Skin epidermis (tissue), 12 donors: ENCODE results near the gene QPCTL.
"Not testable (repeated sequence)": the region's sequence is repeated elsewhere in the genome, so short reads cannot be mapped to it uniquely, and the experiment has no call there.

Experiments used
- H3K27ac ChIP-seq, 21 experiments: fragments of 200-600 bp; sonication (generic) in 11 of 21; one replicate each; pipeline ENCODE4 v1.5.0; 2020; ENCODE audit warnings: mild to moderate bottlenecking in 3 of 21, inconsistent platforms in 2 of 21, moderate library complexity in 2 of 21
- H3K4me3 ChIP-seq, 7 experiments: fragments of 200-600 bp; sonication (generic) in 2 of 7; one replicate each; pipeline ENCODE4 v1.5.0; 2020; ENCODE audit warnings: inconsistent platforms in 2 of 7, mild to moderate bottlenecking in 2 of 7, moderate library complexity in 1 of 7

Gene QPCTL

DNA sequence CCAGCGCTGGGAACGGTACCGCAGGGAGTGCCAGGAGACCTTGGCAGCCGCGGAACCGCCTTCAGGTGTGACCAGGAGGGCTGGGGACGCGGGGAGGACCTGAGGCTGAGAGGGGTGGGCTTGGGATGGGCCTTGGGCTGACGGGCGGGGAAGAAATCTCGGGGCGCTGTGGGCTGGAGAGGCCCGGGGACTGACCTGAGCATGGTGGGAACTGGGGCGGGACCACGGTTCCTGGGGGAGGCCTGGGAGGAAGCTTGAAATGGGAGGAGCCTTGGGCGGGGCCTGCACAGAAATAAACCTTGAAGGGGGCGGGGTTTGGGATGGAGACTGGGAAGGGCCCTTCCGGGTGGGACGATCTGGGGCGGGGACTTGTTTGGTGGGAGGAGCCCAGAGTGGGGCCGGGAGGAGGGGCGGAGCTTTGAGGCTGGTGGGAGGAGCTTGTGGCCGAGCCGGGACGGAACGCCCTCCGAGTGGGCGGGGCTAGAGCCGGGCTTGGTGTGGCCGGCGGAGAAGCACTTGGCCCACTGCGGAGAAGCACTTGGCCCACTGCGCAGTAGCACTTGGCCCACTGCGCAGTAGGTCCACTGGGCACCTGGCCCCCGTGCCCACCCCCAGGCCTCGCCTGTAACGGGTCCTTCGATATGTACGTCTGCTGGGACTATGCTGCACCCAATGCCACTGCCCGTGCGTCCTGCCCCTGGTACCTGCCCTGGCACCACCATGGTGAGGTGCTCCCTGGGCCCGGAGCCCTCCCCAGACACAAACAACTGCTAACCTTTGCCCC is 21.6 kb upstream of the QPCTL start:
- H3K27ac ChIP-seq = peak overlapping the region in 1 of 21 experiments; percentile 63
- H3K4me3 ChIP-seq = peak overlapping the region in 1 of 7 experiments; percentile 12

DNA sequence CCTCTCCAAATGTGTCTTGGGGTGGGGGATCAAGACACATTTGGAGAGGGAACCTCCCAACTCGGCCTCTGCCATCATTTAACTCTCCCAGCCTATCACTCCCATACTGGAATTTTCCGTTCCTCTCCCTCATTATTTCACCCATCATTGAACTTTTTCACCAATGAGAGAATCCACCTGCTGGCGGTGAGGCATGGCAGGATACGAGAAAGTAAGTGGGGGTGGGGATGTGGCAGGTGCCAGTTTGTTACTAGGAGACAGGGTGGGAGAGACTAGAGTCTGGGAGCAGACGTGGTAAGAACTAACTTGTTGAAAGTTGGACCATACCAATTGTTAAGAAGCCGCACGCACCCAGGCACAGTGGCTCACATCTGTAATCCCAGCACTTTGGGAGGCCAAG is 17.5 kb upstream of the QPCTL start:
- Histone ChIP-seq H3K27ac (no peak overlapping the region), H3K4me3 (no peak overlapping the region)

DNA sequence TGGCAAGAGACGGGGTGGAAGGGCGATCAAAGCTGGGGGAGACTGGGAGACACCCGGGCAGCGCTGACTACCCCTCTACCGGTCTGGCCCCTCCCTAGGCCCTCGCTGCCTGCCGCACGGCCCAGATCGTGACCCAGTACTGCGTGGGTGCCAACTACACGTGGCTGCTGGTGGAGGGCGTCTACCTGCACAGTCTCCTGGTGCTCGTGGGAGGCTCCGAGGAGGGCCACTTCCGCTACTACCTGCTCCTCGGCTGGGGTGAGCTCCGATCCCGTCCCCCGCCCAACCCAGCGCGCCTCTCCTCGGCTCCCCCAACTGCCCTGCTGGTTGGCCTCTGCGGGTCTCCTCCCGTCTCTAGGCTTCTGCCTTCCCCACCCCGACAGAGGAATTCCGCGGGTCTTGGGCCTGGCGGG is 15.6 kb upstream of the QPCTL start:
- peak overlapping the region in 8 of 21 experiments; percentile 7 to 58 (median 48) for H3K27ac ChIP-seq
- H3K4me3 ChIP-seq = peak overlapping the region; percentile 17 to 44 (median 30)

DNA sequence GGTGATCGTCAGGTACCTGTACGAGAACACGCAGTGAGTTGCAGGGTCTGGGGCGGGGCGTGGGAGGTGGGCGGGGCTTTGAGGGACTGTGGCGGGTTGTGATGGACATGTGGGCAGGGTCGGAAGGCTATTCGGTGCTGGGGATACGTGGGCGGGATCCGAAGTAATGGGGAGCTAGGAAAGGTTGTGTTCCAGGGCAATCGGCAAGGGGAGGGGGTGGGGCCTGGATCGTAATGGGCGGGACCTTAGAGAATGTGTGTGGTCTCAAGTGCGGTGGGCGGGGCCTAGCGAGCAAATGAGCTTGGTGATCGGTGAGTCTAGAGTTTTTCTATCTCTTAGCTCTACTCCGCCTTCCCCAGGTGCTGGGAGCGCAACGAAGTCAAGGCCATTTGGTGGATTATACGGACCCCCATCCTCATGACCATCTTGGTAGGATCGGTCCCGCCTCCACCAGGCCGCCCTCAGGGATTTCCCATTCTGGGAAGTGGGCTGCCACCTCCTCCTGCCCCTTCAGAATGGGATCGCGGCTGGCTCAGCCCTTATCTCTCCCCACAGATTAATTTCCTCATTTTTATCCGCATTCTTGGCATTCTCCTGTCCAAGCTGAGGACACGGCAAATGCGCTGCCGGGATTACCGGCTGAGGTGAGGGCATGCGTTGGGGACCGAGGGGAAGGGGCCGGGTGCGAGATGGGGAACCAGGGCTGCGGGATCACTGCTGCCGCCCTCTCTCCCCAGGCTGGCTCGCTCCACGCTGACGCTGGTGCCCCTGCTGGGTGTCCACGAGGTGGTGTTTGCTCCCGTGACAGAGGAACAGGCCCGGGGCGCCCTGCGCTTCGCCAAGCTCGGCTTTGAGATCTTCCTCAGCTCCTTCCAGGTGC is 14.9 kb upstream of the QPCTL start:
- Histone ChIP-seq H3K4me3 (peak overlapping the region; percentile 17 to 44 (median 30)), H3K27ac (peak overlapping the region in 6 of 21 experiments; percentile 14 to 58 (median 48))

DNA sequence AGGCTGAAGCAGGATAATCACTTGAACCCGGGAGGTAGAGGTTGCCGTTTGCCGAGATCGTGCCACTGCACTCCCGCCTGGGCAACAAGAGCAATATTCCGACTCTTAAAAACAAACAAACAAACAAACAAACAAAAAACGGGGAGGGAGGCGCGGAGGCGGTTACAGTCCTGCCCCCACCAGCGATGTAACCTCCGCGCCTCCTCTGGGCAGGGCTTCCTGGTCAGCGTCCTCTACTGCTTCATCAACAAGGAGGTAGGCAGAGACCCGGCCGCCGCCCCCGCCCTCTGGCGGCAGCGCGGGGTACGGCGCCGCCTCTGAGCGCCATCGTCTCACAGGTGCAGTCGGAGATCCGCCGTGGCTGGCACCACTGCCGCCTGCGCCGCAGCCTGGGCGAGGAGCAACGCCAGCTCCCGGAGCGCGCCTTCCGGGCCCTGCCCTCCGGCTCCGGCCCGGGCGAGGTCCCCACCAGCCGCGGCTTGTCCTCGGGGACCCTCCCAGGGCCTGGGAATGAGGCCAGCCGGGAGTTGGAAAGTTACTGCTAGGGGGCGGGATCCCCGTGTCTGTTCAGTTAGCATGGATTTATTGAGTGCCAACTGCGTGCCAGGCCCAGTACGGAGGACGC is 11.0 kb upstream of the QPCTL start:
- H3K27ac ChIP-seq = peak overlapping the region in 17 of 21 experiments; percentile 0 to 71 (median 52)

DNA sequence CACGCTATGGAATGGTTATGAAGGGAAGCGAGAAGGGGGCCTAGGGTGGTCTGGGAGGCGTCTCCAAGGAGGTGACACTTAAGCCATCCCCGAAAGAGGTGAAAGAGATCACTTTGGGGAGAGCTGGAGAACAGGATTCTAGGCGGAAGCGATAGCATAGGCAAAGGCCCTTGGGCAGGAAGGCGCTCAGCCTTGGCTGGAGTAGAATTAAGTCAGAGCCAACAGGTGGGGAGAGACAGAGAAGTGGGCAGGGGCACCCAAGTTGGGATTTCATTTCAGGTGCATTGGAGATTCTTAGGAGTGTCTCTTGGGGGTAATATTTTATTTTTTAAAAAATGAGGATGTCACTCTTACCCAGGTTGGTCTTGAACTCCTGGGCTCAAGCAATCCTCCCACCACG is 10.3 kb upstream of the QPCTL start:
- Histone ChIP-seq H3K27ac (peak overlapping the region in 15 of 21 experiments; percentile 0 to 71 (median 53)), H3K4me3 (no peak overlapping the region)

More for the DNA sequence above, 11.0 kb upstream of the QPCTL start:
- H3K4me3 ChIP-seq = peak overlapping the region in 6 of 7 experiments; percentile 0 to 33 (median 20)

DNA sequence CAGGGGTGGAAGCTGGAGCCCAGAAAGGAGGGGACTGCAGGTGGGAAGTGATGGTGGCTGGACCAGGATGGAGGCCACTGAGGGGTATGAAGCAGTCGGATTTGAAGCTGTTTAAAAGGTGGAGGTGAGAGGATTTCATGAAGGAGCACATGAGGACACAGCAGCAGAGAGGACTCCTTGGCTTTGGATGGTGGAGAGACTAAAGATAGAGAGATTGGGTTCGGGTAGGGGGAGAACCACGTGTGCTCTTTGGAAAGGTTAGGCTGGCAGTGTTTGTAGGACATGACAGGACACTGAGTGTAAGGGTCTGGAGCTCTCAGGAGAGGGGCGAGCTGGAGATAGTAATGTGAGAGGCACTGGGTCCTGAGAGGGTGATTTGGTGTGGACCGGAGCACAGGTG is 9.6 kb upstream of the QPCTL start:
- Histone ChIP-seq H3K4me3 (no peak overlapping the region), H3K27ac (peak overlapping the region in 1 of 21 experiments; percentile 55)

DNA sequence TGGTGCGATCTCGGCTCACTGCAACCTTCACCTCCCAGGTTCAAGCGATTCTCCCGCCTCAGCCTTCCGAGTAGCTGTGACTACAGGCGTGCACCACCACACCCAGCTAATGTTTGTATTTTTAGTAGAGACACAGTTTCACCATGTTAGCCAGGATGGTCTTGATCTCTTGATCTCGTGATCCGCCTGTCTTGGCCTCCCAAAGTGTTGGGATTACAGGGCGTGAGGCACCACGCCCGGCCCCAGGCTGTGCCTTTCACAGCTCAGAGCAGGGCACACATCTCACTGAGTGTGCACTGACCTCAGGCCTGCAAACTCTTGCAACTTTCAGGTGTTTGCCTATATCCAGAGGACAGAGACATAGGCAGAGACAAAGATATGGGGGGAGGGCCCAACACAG is 7.4 kb upstream of the QPCTL start:
- not testable (repeated sequence) for H3K4me3 ChIP-seq, H3K27ac ChIP-seq

DNA sequence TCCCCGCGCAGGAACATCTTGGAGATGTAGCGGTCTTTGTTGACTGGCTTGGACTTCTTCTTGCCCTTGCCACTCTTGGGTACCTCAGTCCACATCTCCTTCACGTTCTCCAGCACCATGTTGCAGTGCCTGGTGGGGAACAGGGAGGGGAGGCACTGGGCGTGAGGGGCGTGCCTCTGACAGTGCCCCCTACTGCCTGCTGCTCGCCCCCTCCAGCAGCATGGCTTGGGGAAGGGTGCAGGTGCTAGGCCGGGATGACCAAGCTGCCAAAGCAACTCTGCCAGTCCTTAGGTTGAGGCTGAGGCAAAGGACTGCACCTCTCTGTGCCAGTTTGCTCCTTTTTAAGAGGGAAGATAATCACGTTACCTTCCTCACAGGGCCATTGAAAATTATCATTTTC is 4.9 kb upstream of the QPCTL start:
- Histone ChIP-seq H3K27ac (no peak overlapping the region), H3K4me3 (no peak overlapping the region)

DNA sequence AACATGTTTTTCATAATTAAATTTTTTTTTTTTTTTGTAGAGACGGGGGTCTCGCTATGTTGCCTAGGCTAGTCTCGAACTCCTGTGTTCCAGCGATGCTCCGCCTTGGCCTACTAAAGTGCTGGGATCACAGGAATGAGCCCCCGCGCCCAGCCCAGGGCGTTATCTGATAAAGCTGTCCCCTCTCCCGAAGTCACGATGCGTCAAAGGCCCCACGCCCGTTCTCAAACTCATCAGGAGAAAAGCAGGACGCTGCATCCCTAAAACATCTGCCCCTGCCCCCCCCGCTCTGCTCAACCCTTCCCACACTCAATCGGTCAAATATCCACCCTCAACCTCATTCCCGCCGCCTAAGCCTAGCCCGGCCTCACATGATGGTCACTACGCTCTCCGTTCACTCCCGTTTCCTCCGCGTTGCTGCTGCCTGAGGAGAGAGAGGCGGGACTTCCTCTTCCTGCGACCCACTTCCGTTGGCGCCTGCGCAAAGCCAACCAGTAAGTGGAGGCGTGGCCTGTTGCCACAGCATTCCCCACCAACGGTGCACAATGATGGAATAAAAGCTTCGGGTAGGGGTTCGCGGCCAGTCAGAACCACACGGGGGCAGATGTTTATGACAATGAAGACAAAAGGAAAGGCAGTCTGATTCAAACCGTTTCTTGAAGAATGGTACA is 815 bp upstream of the QPCTL start, which contains the start of gene SNRPD2:
Gene SNRPD2, minus strand, starts transcription at position 438 of the 671 bp plus-strand sequence. Its CDS starts 65 bp downstream, at position 373.
- Histone ChIP-seq H3K27ac (peak within 1 kb of the TSS; percentile 49 to 96 (median 85)), H3K4me3 (peak within 1 kb of the TSS; percentile 61 to 91 (median 69))

DNA sequence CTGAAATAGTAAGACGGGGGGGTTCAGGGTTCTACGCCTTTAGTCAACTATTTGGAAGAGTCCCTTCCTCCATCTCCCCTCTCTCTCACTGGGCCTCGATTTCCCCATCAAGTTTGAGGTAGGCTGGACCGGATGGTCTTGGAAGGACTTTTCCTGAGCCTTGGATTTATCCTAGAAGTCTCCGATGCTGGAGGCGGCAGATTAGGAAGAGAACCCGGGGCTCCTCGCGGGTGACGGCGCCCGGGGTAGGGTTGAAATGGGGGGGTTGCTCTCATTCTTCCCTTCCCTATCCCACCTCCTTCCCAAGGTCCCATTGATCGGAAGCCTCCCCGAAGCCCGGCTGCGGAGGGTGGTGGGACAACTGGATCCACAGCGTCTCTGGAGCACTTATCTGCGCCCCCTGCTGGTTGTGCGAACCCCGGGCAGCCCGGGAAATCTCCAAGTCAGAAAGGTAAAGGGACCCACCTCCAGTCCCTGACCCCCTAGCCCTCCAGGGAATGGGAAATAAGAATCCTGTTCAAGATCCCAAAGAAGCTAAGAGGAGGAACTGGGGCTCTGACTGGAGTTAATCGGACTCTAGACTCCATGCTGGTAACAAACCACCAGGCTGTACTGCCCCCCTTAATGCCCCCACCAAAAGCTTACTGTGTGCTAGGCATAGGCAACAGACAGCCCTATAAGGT is 781 bp downstream of the QPCTL start:
- Histone ChIP-seq H3K4me3 (peak overlapping the region; percentile 61 to 91 (median 69)), H3K27ac (peak overlapping the region in 20 of 21 experiments; percentile 65 to 96 (median 85))

DNA sequence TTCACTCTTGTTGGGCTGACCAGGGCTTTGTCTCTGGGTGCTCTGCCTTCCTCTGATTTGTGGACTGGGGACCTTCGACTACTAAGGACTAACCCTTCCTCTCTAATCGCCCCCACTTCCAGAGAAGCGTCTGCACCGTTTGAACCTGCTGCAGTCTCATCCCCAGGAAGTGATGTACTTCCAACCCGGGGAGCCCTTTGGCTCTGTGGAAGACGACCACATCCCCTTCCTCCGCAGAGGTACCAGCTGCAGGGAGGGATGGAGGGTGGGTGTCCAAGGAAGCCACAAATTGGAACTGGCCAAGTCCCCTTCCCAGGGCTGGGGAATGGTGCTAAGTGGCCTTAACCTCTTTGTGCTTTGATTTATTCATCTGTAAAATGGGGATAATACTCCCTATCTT is 9.2 kb downstream of the QPCTL start:
- Histone ChIP-seq H3K4me3 (no peak overlapping the region), H3K27ac (no peak overlapping the region)

DNA sequence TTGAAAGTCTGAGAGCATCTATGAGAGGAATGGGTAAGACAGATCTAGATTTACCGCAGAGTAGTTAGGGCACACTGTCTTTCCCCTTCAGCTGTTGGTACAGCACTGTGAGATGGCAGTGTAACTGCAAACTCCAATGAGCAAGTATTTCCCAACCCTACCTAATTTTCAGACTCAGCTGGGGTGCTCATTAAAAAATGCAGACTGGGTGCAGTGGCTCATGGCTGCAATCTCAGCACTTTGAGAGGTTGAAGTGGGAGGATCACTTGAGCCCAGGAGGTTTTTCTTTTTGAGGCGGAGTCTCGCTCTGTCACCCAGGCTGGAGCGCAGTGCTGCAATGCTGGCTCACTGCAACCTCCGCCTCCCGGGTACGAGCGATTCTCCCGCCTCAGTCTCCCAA is 12.6 kb downstream of the QPCTL start:
- Histone ChIP-seq H3K27ac (no peak overlapping the region), H3K4me3 (no peak overlapping the region)

DNA sequence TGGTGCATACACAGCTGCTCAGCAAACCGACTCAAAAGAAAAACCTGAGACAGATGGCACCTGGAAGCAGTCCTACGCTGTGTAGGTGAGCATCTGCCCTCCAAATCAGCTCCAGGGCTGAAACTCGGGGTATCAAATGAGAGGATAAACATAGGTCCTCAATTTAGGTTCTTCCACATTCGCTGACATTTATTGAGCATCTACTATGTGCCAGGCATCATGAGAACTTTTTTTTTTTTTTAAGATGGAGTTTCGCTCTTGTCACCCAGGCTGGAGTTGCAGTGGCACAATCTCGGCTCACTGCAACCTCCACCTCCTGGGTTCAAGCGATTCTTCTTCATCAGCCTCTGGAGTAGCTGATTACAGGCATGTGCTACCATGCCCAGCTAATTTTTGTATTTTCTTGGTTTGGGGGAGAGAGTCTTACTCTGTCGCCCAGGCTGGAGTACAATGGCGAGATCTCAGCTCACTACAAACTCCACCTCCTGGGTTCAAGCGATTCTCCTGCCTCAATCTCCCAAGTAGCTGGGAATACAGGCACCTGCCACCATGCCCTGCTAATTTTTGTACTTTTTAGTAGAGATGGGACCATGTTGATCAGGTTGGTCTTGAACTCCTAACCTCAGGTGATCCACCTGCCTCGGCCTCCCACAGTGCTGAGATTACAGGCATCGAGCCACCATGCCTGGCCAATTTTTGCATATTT is 13.4 kb downstream of the QPCTL start:
- Histone ChIP-seq H3K4me3 (no peak overlapping the region), H3K27ac (no peak overlapping the region)

DNA sequence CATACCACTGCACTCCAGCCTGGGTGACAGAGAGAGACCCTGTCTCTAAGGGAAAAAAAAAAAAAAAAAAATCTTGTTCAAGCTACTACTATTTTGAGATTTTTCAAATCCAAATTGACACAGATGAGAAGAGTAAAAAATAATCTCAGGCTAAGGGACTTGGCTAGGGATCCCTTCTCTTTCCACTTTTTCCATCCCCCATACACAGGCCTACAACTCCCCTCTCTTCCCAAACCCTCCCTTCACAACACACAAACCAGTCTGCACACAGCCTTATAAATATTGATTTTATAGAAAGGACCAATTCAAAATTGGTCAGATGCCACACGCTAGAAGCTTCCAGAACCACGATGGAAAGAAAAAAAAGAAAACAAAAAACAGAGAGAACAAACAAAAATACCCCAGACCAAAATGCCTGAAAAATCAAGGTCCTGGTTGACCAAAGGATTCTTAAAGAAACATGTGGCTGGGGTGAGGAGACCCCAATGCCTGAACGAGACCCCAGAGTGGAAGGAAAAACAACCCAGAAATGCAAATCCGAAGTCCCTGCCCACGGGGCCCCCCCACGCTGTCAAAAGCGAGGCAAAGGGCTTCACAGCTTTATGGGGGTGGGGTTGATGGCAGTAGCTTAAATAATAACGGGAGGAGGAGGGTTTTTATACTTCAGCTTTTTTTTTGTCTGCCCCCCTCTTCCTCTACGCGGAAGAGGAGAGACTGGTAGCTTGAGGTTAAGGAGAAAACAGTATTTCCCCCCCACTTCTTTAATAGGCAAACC is 18.1 kb downstream of the QPCTL start:
- H3K4me3 ChIP-seq = no peak overlapping the region
- H3K27ac ChIP-seq = no peak overlapping the region

DNA sequence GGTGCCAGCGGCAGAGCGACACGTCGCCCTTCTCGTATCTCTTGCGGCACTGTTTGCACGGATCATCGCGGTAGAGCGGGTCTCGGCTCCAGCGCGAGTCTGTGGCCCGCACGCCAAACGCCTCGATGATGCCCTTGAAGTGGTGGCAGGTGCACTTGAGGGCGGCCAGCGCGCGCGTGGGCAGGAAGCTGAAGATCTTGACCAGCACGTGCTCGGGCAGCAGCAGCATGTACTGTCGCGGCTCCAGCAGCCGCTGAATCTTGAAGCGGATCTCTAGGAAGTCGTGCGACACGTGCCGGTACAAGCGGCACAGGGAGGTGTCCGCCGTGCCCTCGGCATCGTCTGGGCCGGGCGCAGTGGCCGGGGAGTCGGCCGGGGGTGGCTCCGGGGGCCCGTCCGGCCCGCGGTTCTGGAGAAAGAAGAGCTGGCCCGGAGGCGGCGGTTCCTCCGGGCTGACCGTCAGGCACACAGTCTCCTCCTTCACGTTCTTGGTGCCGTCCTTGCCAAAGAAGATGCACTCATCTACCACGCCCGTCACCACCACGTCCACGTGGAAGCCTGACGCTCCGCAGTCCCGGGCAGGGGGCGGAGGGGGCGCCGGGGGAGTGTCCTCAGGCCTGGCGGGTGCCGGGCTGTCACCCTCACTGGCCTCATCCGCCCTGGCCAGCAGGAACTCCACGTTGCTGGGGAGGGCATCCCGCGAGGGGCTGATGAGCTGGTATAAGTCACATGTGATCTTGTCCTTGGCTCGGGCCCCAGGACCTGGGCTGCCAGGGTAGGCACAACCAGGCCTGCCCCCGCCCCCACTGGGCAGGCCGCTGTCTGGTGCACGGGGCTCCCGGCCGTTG is 19.6 kb downstream of the QPCTL start:
- no peak overlapping the region for H3K27ac ChIP-seq
- H3K4me3 ChIP-seq = no peak overlapping the region

DNA sequence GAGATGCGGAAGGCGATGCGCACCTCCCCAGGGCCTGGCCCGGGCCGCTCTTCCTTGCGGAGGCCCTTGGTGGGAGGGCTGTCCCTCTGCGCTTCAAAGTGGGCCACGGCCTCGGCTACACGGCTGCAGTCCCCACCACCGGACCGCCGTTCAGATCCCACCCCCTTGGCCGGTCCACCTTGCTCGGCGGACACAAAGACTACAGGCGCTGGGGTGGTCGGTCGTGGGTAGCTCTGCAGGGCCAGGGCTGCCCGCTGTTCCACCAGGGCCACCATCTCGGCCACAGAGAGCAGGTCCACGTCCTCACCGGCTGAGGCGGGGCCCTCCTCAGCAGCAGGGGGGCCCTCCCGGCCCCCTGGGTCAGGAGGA is 20.2 kb downstream of the QPCTL start:
- H3K4me3 ChIP-seq = no peak overlapping the region
- no peak overlapping the region for H3K27ac ChIP-seq
